Stomach (tissue), 4 donors: ENCODE data around the gene MACROH2A1.

Source experiments
- CTCF ChIP-seq, 7 experiments: fragments of 450-650 bp in 4 of 7; fragments of 200-600 bp in 3 of 7; sonication (generic) in 3 of 7; IDR thresholded peaks; one replicate each; pipeline ENCODE4 v1.5.1; 2016 to 2019; ENCODE audit warnings: antibody characterized with exemption in 7 of 7, control low read depth in 2 of 7, mild to moderate bottlenecking in 1 of 7
- POLR2AphosphoS5 ChIP-seq, 3 donors: sonication (generic); formaldehyde crosslinking; IDR thresholded peaks; one replicate each; pipeline ENCODE4 v1.6.1; 2016; ENCODE audit warnings: antibody characterized with exemption in 3 of 3

- TF ChIP-seq CTCF (IDR thresholded peaks at IDR 0.05) (no peak), POLR2AphosphoS5 (IDR thresholded peaks at IDR 0.05) (no peak)
Measured at GRCh38 chr5:135369952-135370351, 29.1 kb downstream of the MACROH2A1 start.
